CD4-positive, alpha-beta T cell treated with Interleukin-17A for 1 hour (primary cell): ENCODE data around the gene ABI3BP.

Experiments used
- DNase-seq: peaks from one replicate; pipeline ENCODE4 v3.0.0-alpha.2; 2020

Gene ABI3BP

GRCh38 chr3:100880845-100881244 is 112.4 kb downstream of the ABI3BP start:
- DNase-seq: no peak

DNA sequence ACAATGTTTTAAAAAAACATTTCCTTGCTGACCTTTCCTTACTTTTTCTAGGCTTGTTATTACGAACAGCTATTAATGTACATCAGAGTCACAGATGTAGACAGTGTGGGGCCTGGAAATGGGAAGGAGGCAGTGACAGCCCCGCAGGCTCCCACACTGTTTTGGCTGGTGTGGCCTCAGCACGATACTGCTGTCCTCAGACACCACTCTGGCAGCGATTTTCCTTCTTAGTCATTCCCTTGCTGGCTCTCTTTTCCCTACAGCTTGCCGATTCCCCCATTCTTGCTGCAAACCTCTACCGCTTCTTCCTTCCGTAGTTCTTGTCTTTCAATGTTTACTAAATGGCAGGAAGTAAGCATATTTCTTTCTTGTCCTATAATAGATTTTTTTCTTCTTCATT is 113.1 kb downstream of the ABI3BP start:
- no peak for DNase-seq

GRCh38 chr3:100879195-100879810 is 113.9 kb downstream of the ABI3BP start:
- DNase-seq: no peak

DNA sequence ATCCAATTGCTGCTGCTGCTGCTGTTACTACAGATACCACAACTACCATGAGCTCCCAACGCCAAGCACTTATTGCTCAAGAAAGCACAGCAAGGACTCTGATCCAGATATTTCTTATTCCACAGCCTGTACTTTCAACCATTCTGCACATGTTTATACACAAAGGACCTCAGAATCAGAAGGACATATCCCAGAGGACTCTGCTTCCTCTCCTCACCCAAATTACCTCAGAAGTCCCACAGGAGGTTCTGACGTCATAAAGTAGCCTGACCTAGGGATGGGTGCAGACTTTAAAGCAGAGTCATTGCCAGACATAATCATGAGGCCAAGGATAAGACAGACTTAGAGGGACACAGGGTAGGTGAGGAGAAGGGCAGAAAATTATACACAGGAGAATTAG is 115.9 kb downstream of the ABI3BP start:
- DNase-seq: no peak

DNA sequence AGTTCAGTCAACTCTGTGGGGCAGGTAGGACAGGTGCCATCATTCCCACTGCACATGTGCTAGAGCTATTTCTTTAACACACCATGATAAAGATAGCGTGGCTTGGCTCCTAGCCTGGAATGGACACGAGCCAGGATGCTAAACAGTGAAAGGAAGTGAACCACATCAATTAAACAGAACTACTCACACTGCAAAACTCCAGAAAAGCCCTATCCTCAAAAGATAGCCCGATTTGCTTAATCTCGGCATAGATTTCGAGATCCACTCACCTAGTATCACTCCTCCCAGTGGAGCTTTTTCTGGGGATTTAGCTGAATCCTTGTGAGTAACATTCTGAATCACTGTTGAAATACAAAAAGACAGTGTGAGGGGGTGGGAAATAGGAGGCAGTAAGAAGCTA is 118.0 kb downstream of the ABI3BP start:
- DNase-seq: no peak

- DNase-seq: no peak
Measured at GRCh38 chr3:100873611-100874010, 119.6 kb downstream of the ABI3BP start.

GRCh38 chr3:100871306-100871705 is 121.9 kb downstream of the ABI3BP start:
- no peak for DNase-seq

GRCh38 chr3:100869787-100870186 is 123.4 kb downstream of the ABI3BP start:
- no peak for DNase-seq

GRCh38 chr3:100868894-100869293 is 124.3 kb downstream of the ABI3BP start:
- no peak for DNase-seq

- no peak for DNase-seq
Measured at GRCh38 chr3:100868096-100868495, 125.1 kb downstream of the ABI3BP start.

DNA sequence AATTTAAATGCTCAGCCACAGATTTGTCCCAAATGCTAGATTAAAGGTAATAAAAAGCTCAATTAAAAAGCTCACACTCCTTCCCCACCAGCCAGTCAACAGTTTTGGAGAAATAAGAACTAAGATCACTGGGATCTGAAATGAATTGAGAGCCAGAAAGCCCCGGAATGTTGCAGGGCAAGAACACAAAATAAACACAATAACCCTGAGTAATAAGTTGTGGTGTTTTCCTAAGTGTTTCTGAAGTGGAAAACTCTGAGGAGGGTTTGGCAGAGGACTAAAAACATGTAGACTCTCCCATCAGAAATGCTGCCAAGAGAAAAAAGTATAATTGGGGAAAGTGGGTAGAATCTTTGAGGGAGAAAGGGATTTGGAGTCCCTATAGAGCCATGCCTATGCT is 127.8 kb downstream of the ABI3BP start:
- DNase-seq: no peak

DNA sequence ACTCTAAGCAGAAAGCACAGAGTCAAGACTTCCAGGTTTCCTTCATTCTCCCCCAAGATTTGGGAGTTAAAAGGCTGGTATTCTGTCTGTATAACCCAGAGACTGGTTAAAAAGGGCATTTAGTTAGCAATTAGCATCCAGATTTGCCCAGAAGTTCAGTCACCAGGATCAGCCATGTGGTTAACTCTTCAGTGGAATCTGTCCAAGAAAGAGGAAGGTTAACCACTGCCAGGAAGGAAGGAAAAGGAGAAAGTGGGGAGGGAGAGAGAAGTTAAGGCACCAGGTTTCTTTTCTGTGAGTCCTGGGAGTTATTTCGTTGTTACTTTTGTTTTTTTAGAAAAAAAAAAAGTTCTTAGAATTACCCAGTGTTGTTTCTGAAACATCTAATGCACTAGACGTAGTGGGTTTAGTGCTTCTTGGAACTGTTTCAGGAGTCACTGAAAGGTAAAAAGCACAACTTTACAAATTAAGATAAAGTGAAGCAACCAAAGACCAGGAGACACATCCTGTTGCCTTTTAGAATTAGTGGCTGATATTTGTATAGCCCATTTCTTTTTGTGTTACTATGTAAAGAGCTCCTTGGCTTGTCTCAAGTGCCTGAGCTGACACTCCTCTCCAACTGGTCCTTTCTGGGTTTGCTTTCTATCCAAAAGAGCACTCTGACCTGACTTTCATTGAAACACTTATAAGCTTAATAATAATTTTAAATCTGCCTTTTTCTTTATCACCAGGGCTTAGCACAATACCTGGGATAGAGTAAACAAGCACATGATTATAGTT is 128.6 kb downstream of the ABI3BP start:
- DNase-seq: no peak

- DNase-seq: no peak
Measured at GRCh38 chr3:100857863-100858262, 135.4 kb downstream of the ABI3BP start.

DNA sequence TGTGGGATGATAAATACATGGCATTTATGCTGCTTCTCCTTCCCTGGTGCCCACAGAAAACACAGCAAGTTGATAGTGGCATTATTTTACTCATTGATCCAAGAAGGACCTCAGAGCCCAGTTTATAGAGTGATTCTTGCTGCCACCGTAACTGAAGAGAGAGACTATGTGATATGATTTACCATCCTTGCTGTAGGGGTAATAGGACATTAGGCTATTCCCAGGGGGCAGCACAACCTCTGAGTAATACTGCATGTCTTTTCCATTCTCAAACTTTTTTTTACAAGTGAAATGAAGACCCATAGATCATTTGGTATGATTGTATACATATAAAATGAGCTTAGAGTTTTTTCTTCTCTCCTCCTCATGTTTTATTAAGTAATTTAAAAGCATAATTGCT is 136.4 kb downstream of the ABI3BP start:
- no peak for DNase-seq

DNA sequence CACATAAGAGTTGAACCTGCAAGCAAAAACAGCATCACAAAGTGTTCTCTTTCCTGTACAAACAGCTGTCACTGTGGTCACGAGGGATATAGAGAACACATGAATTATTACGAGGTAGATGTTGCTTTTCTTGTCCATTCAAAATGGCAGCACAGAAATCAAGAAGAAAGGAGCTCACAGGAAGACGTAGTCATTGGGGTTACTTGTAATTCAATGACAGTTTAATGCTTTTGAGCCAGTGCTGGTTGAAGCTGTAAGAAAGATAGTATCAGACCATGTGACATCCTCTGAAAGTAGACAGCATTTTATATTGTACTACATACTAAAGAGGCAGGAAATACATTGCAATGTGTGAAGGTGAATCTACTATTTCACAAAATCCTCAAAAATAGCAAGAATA is 140.4 kb downstream of the ABI3BP start:
- peak; percentile 0 for DNase-seq

DNA sequence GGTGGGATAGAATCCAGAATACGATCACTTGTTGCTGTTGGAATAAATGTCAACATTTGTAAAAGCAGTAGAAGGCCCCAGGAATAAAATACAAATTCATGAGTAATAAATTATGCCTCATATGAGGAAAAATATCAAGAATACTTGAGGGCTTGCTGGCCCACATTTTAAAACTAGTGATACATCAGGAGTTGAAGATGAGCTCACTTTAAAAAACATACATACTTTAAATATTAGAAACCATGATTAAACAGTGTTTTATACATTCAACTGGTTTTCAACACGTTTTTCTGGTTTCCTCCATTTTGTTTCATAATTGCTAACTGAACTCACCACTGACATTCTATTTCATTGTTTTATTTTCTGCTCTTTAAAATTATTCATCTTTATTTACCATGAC is 142.5 kb downstream of the ABI3BP start:
- no peak for DNase-seq

- DNase-seq: no peak
Measured at GRCh38 chr3:100850156-100850555, 143.1 kb downstream of the ABI3BP start.

GRCh38 chr3:100844063-100844936 is 148.9 kb downstream of the ABI3BP start:
- no peak for DNase-seq

DNA sequence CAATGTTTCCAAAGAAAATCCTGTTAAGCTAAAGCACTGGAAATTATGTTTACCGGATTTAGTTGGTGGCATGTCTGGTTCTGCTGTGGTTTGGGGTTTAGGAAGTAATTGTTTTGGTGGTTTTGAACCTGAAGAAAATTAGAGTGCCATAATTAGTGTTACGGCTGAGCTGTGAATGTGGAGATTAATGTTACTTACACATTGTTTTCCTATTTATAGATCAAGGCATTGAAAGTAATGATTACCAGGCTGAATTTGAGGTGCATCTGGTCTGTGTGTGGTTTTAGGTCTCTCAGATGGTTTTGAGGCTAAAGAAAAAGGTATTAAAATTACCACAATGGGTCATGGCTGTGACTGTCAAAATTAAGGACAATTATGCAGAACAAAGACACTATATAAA is 155.1 kb downstream of the ABI3BP start:
- DNase-seq: no peak

DNA sequence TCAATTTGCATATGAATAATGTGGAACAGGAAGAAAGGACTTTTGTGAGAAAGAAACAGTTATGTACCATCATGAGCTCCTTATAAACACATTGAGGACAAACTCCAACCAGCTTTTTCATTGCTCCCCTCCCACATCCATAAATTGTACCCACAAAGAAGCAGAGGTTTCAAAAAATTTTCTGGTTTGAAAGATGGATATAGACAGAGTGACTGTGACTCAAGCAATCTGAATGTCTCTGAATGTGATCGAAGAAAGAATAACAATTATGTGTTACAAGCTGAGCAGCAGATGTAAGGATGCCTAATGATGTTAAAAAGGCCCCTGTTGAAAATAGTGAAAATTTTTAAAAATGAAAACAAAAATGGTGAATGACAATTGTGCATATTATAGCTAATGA is 156.6 kb downstream of the ABI3BP start:
- no peak for DNase-seq

DNA sequence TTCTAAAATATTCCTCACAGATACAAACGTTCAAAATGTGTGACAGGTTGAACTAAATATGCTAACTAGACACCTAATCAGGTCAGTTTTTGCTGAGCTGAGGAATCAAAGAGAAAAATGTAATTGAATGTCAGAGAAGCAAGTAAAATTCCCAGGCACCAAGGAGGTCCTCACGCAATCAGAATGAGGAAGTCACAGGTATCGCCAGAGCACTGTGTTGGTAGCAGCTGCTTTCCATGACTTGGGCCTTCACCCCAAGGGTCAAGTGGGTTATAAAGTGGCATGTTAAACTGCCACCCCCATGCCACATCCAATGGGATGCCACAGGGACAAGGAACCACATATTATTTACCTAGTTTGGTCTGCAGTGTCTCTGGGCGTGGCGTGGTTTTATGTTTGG is 158.9 kb downstream of the ABI3BP start:
- DNase-seq: no peak

DNA sequence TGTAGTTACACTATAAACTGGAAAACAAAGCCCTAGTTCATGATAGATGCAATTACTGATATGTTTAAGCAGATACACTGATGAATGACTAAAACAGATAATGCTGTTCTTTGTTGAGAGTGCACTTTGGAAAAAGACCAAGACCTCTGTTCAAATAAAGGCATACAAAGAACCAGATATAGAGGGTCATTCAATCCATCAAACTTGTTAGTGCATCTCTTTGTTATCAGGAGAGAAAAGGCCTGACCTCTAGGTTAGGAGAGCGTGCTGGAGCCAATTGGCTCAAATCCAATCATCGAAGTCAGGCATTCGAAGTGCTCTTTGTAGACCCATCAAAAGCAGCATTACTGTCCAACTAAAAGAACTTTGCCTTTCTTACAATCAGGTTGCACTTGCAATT is 159.7 kb downstream of the ABI3BP start:
- DNase-seq: no peak

GRCh38 chr3:100831629-100832028 is 161.6 kb downstream of the ABI3BP start:
- no peak for DNase-seq

GRCh38 chr3:100830931-100831330 is 162.3 kb downstream of the ABI3BP start:
- DNase-seq: no peak
